ENCODE measurements around the gene METTL1.

METTL1 gene

DNA sequence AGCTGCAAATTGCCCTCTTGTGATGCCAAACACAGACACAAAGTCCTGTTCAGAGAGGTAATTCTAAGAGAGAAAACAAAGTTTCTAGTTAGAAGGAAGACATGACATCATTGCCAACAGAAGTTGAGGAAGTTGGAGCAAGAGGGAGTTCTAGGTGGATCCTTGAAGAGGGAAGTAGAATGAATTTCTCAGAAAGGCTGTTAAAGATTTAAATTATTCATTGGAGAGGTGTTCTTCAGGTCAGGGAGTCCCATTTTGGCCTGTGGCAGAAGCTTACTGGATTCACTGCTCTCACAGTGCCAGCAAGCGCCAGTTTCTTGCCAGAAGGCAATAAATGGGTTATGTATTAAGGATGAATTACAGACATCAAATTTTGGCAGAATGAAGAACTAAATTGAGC, 26.0 kb upstream of the METTL1 start:
- TF ChIP-seq SP1 (IDR thresholded peaks at IDR 0.05) (no peak), BHLHE40 (IDR thresholded peaks at IDR 0.05; ENCODE audit: borderline replicate concordance) (no peak), FOXK2 (IDR thresholded peaks at IDR 0.05) (no peak), ZNF384 (IDR thresholded peaks at IDR 0.05) (no peak), ELF4 (IDR thresholded peaks at IDR 0.05) (no peak), NFRKB (IDR thresholded peaks at IDR 0.05) (no peak), FOXM1 (IDR thresholded peaks at IDR 0.05; ENCODE audit: borderline replicate concordance) (no peak), LEF1 (IDR thresholded peaks at IDR 0.05; ENCODE audit: borderline replicate concordance) (no peak), CTBP1 (IDR thresholded peaks at IDR 0.05; ENCODE audit: borderline replicate concordance) (no peak), L3MBTL2 (conservative IDR thresholded peaks at IDR 0.05) (no peak), ARNT (IDR thresholded peaks at IDR 0.05) (no peak), FOXA1 (IDR thresholded peaks at IDR 0.05) (no peak), HDGF (IDR thresholded peaks at IDR 0.05; ENCODE audit: borderline replicate concordance) (no peak), SUZ12 (IDR thresholded peaks at IDR 0.05) (no peak), TARDBP (IDR thresholded peaks at IDR 0.05) (no peak)
- TF ChIP-seq, protein P1, sequence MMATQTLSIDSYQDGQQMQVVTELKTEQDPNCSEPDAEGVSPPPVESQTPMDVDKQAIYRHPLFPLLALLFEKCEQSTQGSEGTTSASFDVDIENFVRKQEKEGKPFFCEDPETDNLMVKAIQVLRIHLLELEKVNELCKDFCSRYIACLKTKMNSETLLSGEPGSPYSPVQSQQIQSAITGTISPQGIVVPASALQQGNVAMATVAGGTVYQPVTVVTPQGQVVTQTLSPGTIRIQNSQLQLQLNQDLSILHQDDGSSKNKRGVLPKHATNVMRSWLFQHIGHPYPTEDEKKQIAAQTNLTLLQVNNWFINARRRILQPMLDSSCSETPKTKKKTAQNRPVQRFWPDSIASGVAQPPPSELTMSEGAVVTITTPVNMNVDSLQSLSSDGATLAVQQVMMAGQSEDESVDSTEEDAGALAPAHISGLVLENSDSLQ (IDR thresholded peaks at IDR 0.05): no peak

DNA sequence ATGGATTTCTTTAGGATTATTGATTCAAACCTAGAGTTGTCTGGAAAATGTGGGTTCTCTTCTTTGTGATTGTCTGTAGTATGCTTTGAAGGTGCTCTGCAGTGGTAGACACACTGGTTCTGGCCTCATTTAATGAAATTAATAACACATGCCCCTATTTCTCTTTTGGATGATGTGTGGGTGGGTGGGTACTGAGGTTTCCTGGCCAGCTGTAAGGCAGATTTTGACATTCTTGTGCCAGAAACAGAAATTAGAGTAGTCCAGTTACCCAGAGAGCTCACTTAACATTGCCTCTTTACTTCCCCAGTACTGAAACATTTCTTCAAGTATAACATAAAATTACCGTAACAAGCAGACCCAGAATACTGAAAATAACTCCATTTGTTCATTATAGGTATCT, 25.1 kb upstream of the METTL1 start:
- POLR2A ChIA-PET: interaction anchor here (0.5 to 1.2 kb wide), 2 partner anchors 14 to 19 kb away, joined by 3 to 5 read pairs; no protein-coding TSS in a partner anchor
- TF ChIP-seq NFRKB (IDR thresholded peaks at IDR 0.05): no peak
- DNase-seq (ENCODE audit: extremely low spot score): no peak
- CTCF ChIA-PET: no interaction called here

More for the DNA sequence above, 26.0 kb upstream of the METTL1 start:
- POLR2A ChIA-PET: interaction anchor here (1.2 to 1.3 kb wide), 2 partner anchors 15 to 26 kb away, joined by 5 read pairs; partner anchors contain the start of genes EEF1AKMT3 and METTL1
- no peak for DNase-seq (ENCODE audit: extremely low spot score)
- CTCF ChIA-PET: no interaction called here

GRCh38 chr12:57795354-57795753, 23.4 kb upstream of the METTL1 start:
- ChIA-PET POLR2A (no interaction called here), CTCF (no interaction called here)
- no peak for DNase-seq (ENCODE audit: extremely low spot score)
- TF ChIP-seq SUZ12 (IDR thresholded peaks at IDR 0.05): no peak
- TF ChIP-seq LEF1 (IDR thresholded peaks at IDR 0.05; ENCODE audit: borderline replicate concordance): no peak
- no peak for TF ChIP-seq TARDBP (IDR thresholded peaks at IDR 0.05)
- no peak for TF ChIP-seq NFRKB (IDR thresholded peaks at IDR 0.05)
- TF ChIP-seq ARNT (IDR thresholded peaks at IDR 0.05): no peak
- no peak for TF ChIP-seq FOXM1 (IDR thresholded peaks at IDR 0.05; ENCODE audit: borderline replicate concordance)
- TF ChIP-seq SP1 (IDR thresholded peaks at IDR 0.05): no peak
- no peak for TF ChIP-seq BHLHE40 (IDR thresholded peaks at IDR 0.05; ENCODE audit: borderline replicate concordance)
- no peak for TF ChIP-seq FOXA1 (IDR thresholded peaks at IDR 0.05)
- TF ChIP-seq CTBP1 (IDR thresholded peaks at IDR 0.05; ENCODE audit: borderline replicate concordance): no peak
- no peak for TF ChIP-seq ZNF384 (IDR thresholded peaks at IDR 0.05)
- TF ChIP-seq ELF4 (IDR thresholded peaks at IDR 0.05): no peak
- no peak for TF ChIP-seq FOXK2 (IDR thresholded peaks at IDR 0.05)
- TF ChIP-seq, protein P1 (IDR thresholded peaks at IDR 0.05): no peak
- TF ChIP-seq L3MBTL2 (conservative IDR thresholded peaks at IDR 0.05): no peak

- no peak for DNase-seq (ENCODE audit: extremely low spot score)
- ChIA-PET CTCF (interaction anchor here (1.4 kb wide), 1 partner anchor 9 kb away, joined by 4 read pairs; no protein-coding TSS in a partner anchor), POLR2A (interaction anchor here (1.6 kb wide), 1 partner anchor 22 kb away, joined by 12 read pairs; the partner anchor contains the start of genes EEF1AKMT3 and METTL1)
- TF ChIP-seq ELF4 (IDR thresholded peaks at IDR 0.05) (no peak), ARNT (IDR thresholded peaks at IDR 0.05) (no peak), CTBP1 (IDR thresholded peaks at IDR 0.05; ENCODE audit: borderline replicate concordance) (no peak), HDGF (IDR thresholded peaks at IDR 0.05; ENCODE audit: borderline replicate concordance) (no peak), BHLHE40 (IDR thresholded peaks at IDR 0.05; ENCODE audit: borderline replicate concordance) (no peak), LEF1 (IDR thresholded peaks at IDR 0.05; ENCODE audit: borderline replicate concordance) (no peak), SUZ12 (IDR thresholded peaks at IDR 0.05) (no peak)
Measured at GRCh38 chr12:57793920-57794319, 22.0 kb upstream of the METTL1 start.

DNA sequence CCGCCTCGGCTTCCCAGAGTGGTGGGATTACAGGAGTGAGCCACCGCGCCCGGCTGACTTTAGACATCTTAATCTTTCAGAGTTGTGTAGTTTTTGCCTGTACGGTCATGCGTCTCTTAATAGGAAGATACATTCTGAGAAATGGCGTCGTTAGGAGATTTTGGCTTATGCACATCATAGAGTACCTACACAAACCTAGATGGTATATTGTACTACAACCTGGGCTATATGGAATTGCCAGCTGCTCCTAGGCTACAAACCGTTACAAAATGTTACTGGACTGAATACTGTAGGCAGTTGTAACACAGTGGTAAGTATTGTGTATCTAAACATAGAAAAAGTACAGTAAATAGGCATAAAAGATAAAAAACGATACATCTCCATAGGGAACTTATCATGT, 12.0 kb upstream of the METTL1 start:
- TF ChIP-seq NFRKB (IDR thresholded peaks at IDR 0.05) (no peak), ARNT (IDR thresholded peaks at IDR 0.05) (no peak), CTBP1 (IDR thresholded peaks at IDR 0.05; ENCODE audit: borderline replicate concordance) (no peak), LEF1 (IDR thresholded peaks at IDR 0.05; ENCODE audit: borderline replicate concordance) (no peak), FOXM1 (IDR thresholded peaks at IDR 0.05; ENCODE audit: borderline replicate concordance) (no peak), FOXK2 (IDR thresholded peaks at IDR 0.05) (no peak), SUZ12 (IDR thresholded peaks at IDR 0.05) (no peak), SP1 (IDR thresholded peaks at IDR 0.05) (no peak), ELF4 (IDR thresholded peaks at IDR 0.05) (no peak), TARDBP (IDR thresholded peaks at IDR 0.05) (no peak), BHLHE40 (IDR thresholded peaks at IDR 0.05; ENCODE audit: borderline replicate concordance) (no peak), ZNF384 (IDR thresholded peaks at IDR 0.05) (no peak), HDGF (IDR thresholded peaks at IDR 0.05; ENCODE audit: borderline replicate concordance) (no peak)
- TF ChIP-seq, protein P1 (IDR thresholded peaks at IDR 0.05): no peak
- ChIA-PET CTCF (interaction anchor here (1.6 kb wide), 1 partner anchor 24 kb away, joined by 5 read pairs; no protein-coding TSS in a partner anchor), POLR2A (interaction anchor here (0.9 to 2.1 kb wide), 4 partner anchors 12 to 27 kb away, joined by 4 to 8 read pairs (median 6); partner anchors contain the start of genes EEF1AKMT3 and METTL1)
- no peak for DNase-seq (ENCODE audit: extremely low spot score)

- POLR2A ChIA-PET: interaction anchor here (0.7 to 3.1 kb wide), 11 partner anchors 9 to 120 kb away, joined by 3 to 28 read pairs (median 4); partner anchors contain the start of genes CDK4, EEF1AKMT3, METTL1 and TSPAN31
Measured at GRCh38 chr12:57783466-57783801, 11.5 kb upstream of the METTL1 start.

More at GRCh38 chr12:57783466-57783801, 11.5 kb upstream of the METTL1 start:
- no peak for DNase-seq (ENCODE audit: extremely low spot score)
- CTCF ChIA-PET: interaction anchor here (1.0 to 1.6 kb wide), 4 partner anchors 9 to 24 kb away, joined by 3 to 5 read pairs (median 4); partner anchors contain the start of genes EEF1AKMT3 and METTL1
- TF ChIP-seq LEF1 (IDR thresholded peaks at IDR 0.05; ENCODE audit: borderline replicate concordance) (no peak), FOXM1 (IDR thresholded peaks at IDR 0.05; ENCODE audit: borderline replicate concordance) (no peak), FOXK2 (IDR thresholded peaks at IDR 0.05) (no peak), ZNF384 (IDR thresholded peaks at IDR 0.05) (no peak), SP1 (IDR thresholded peaks at IDR 0.05) (no peak), HDGF (IDR thresholded peaks at IDR 0.05; ENCODE audit: borderline replicate concordance) (no peak), ELF4 (IDR thresholded peaks at IDR 0.05) (no peak), CTBP1 (IDR thresholded peaks at IDR 0.05; ENCODE audit: borderline replicate concordance) (no peak), L3MBTL2 (conservative IDR thresholded peaks at IDR 0.05) (no peak), BHLHE40 (IDR thresholded peaks at IDR 0.05; ENCODE audit: borderline replicate concordance) (no peak), NFRKB (IDR thresholded peaks at IDR 0.05) (no peak), TARDBP (IDR thresholded peaks at IDR 0.05) (no peak), SUZ12 (IDR thresholded peaks at IDR 0.05) (no peak), FOXA1 (IDR thresholded peaks at IDR 0.05) (no peak), ARNT (IDR thresholded peaks at IDR 0.05) (no peak)
- TF ChIP-seq, protein P1 (IDR thresholded peaks at IDR 0.05): no peak
